H7 (cell line): ENCODE results near the gene ANKHD1. TPM values are rescaled to one million over a fixed set of nuclear protein-coding genes. Genes with fewer than 3 reads are reported as not detected.

Experiments used
- DNase-seq: peaks from one replicate; pipeline ENCODE4 v3.0.0; 2012
- H3K27me3 ChIP-seq: 2 replicates; pipeline ENCODE4 v1.6.0; 2011; ENCODE audit warnings: mild to moderate bottlenecking, low read length; ENCODE audit not compliant: control insufficient read depth, insufficient read depth
- H3K36me3 ChIP-seq: replicated peaks from 2 replicates; pipeline ENCODE4 v1.5.1; 2011; ENCODE audit warnings: low read length; ENCODE audit not compliant: control insufficient read depth, insufficient read depth
- H3K4me3 ChIP-seq: 2 replicates; pipeline ENCODE4 v1.5.1; 2011; ENCODE audit warnings: low read depth, mild to moderate bottlenecking, control low read depth, low read length, moderate library complexity; ENCODE audit not compliant: insufficient read depth
- total RNA-seq: library from RNA; depleted of rRNA; stranded (reverse); fragments of >200 nt; shearing (Covaris generic); gene quantifications from 2 replicates; pipeline ENCODE4 v1.2.3, GENCODE V29; 2014; rRNA removed

The ANKHD1 gene
- total RNA-seq: 49.2 and 58.0 TPM in 2 replicates

DNA sequence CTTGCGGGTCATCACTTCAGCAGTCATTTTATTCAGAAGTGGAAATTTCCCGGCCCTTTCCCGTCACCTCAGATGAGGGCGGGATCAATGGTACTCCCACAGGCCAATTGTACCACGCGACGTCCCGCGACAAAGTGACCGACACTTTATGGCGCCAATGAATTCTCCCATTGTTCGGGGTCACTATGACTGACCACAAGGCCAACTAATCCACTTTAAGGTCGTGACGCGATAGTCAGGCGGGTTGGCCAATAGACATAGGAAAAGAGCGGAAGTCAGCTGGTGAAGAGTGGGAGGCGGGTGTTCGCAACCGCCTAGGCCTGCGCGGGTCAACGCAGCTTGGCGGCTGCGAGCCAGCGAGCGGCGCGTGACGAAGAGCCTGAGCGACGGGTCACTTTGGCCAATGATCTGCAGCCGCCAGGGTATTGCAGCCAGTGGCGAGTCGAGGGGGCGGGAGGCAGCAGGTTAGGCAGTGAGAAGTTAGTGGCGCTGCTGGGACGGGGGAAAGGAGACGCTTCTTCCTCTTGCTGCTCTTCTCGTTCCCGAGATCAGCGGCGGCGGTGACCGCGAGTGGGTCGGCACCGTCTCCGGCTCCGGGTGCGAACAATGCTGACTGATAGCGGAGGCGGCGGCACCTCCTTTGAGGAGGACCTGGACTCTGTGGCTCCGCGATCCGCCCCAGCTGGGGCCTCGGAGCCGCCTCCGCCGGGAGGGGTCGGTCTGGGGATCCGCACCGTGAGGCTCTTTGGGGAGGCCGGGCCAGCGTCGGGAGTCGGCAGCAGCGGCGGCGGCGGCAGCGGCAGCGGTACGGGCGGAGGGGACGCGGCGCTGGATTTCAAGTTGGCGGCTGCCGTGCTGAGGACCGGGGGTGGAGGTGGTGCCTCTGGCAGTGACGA, at the start of gene ANKHD1:
Gene ANKHD1 (plus strand): TSS at position 472 of the 896 bp plus-strand sequence. CDS start 135 bp downstream, at position 607.
- no peaks in the 10 kb centered on the region for H3K36me3 ChIP-seq
- no peaks in the 10 kb centered on the region for H3K27me3 ChIP-seq
- H3K4me3 ChIP-seq: peak within 1 kb of the TSS; percentile 90
- peak; percentile 93 for DNase-seq

DNA sequence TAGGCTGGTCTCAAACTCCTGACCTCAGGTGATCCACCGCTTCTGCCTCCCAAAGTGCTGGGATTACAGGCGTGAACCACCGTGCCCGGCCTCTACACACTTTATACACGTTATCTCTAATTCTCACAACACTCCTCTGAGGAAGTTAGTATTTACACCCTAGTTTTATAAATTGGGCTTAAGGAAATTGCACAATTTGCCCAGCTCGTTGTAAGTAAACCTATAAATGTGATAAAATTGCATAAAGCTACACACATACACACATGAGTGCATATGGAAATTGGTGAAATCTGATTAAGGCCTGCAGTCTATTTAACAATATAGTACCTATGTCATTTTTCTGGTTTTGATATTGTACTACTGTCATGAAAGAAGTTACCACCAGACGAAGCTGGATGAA, 46.1 kb upstream of the ANKHD1 start:
- no peak for DNase-seq
- Histone ChIP-seq H3K4me3 (no peak overlapping the region), H3K36me3 (no peaks in the 10 kb centered on the region)

GRCh38 chr5:140356853-140357725, 44.5 kb upstream of the ANKHD1 start:
- Histone ChIP-seq H3K4me3 (no peak overlapping the region), H3K36me3 (no peaks in the 10 kb centered on the region)

More for the DNA sequence above, 46.1 kb upstream of the ANKHD1 start:
- H3K27me3 ChIP-seq: no peaks in the 10 kb centered on the region

DNA sequence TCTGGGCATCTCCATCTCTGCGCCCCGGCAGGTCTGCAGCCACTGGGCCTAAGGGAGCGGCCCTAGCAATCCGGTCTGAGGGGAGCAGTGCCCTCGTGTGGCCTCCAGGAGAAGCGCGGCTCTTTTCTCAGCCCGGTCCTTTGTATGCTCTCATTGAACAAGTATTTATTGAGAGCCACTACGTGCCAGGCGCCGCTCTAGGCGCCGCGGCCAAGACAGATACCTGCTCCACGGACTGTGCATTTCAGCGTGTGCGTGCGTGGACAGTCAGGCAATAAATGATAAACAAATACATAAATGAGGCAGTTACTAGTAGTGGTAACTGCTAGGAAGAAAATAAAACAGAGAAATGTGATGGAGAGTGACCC, 43.9 kb upstream of the ANKHD1 start:
- Histone ChIP-seq H3K27me3 (no peaks in the 10 kb centered on the region), H3K4me3 (no peak overlapping the region), H3K36me3 (no peaks in the 10 kb centered on the region)
- DNase-seq: peak; percentile 94

More at GRCh38 chr5:140356853-140357725, 44.5 kb upstream of the ANKHD1 start:
- H3K27me3 ChIP-seq: no peaks in the 10 kb centered on the region
- DNase-seq: no peak

DNA sequence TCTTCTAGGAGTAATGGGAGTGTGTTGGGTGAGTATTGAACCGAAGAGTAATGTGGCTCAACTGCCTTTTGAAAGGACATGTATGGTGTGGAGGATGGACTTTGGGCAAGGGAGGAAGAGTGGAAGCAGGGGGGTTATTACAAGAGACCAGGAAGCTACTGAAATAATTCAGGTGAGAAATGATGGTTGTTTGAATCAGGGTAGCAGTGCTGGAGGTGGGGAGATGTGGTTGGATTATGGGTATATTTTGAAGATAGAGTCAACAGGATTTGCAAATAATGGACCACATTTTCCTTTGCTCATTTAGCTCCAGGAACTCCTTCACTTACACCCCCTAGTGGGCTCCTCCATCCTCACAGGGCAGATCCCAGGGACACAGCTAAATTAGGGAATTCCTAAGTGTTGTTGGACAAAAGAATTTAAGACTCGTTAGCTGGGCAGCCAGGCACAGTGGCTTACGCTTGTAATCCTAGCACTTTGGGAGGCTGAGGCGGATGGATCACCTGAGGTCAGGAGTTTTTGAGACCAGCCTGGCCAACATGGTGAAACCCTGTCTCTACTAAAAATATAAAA, 42.8 kb upstream of the ANKHD1 start:
- Histone ChIP-seq H3K36me3 (no peaks in the 10 kb centered on the region), H3K4me3 (no peak overlapping the region), H3K27me3 (no peaks in the 10 kb centered on the region; the same call in 1 of the 2 replicates)
- DNase-seq: peak; percentile 79

GRCh38 chr5:140360101-140360500, 41.5 kb upstream of the ANKHD1 start, which contains the start of gene SLC4A9:
Gene SLC4A9 (plus strand): TSS chr5:140360194. CDS start chr5:140360237, 43 bp downstream.
- Histone ChIP-seq H3K36me3 (no peaks in the 10 kb centered on the region), H3K4me3 (no peak within 1 kb of the TSS), H3K27me3 (peaks cover 2% of the 10 kb centered on the region; the same call in 1 of the 2 replicates)
- DNase-seq: no peak

GRCh38 chr5:140360681-140361479, 40.8 kb upstream of the ANKHD1 start:
- no peaks in the 10 kb centered on the region for H3K36me3 ChIP-seq
- DNase-seq: peak; percentile 23
- no peak overlapping the region for H3K4me3 ChIP-seq
- peaks cover 2% of the 10 kb centered on the region; the same call in 1 of the 2 replicates for H3K27me3 ChIP-seq

DNA sequence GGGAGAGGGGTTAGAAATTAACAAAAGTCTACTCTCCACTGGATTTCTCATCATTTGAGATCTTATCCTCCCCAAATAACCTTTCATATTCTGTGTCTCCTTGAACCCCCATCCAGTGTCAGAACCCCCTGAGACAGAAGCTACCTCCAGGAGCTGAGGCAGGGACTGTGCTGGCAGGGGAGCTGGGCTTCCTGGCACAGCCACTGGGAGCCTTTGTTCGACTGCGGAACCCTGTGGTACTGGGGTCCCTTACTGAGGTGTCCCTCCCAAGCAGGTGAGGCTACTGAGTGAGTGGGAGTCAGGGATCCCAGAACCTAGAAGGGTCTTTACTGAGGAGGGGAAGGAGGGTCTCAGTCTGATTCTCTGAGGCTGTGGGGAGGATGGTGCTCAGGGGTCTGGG, 39.7 kb upstream of the ANKHD1 start:
- no peak overlapping the region for H3K4me3 ChIP-seq
- H3K27me3 ChIP-seq: peaks cover 2% of the 10 kb centered on the region; the same call in 1 of the 2 replicates
- H3K36me3 ChIP-seq: no peaks in the 10 kb centered on the region
- no peak for DNase-seq

DNA sequence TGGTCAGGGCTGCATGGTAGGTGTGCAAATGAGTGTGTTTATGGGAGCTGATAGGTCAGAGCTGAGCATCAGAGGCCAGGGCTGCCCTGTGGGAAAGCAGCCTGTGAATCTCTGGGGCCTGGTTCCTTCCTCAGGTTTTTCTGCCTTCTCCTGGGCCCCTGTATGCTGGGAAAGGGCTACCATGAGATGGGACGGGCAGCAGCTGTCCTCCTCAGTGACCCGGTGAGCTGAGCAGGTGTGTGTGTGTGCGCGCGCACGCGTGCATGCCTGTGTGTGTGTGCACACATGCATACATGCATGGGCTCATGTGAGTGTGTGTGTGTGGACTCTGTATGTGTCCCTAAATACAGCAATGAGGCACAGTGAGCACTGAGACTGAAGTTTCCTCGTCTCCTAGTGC, 39.3 kb upstream of the ANKHD1 start:
- Histone ChIP-seq H3K27me3 (peaks cover 2% of the 10 kb centered on the region; the same call in 1 of the 2 replicates), H3K4me3 (no peak overlapping the region), H3K36me3 (no peaks in the 10 kb centered on the region)
- DNase-seq: no peak

- peak; percentile 96 for DNase-seq
- peak overlapping the region; percentile 48 for H3K4me3 ChIP-seq
- H3K36me3 ChIP-seq: no peaks in the 10 kb centered on the region
Measured at GRCh38 chr5:140362875-140363630, 38.6 kb upstream of the ANKHD1 start.

GRCh38 chr5:140363631-140364471, 37.8 kb upstream of the ANKHD1 start:
- no peaks in the 10 kb centered on the region for H3K36me3 ChIP-seq
- H3K4me3 ChIP-seq: peak overlapping the region; percentile 48
- no peak for DNase-seq
- peaks cover 2% of the 10 kb centered on the region; the same call in 1 of the 2 replicates for H3K27me3 ChIP-seq

More at GRCh38 chr5:140362875-140363630, 38.6 kb upstream of the ANKHD1 start:
- H3K27me3 ChIP-seq: peaks cover 2% of the 10 kb centered on the region; the same call in 1 of the 2 replicates

DNA sequence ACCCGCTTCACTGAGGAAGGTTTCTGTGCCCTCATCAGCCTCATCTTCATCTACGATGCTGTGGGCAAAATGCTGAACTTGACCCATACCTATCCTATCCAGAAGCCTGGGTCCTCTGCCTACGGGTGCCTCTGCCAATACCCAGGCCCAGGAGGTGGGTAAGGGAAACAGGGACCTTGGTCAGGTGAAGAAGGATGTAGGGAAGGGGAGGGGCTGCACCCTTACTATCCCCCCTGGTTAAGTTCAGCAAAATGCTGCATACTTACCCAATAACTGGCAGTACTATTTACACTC, 37.2 kb upstream of the ANKHD1 start:
- H3K36me3 ChIP-seq: no peaks in the 10 kb centered on the region
- DNase-seq: no peak
- H3K27me3 ChIP-seq: peaks cover 2% of the 10 kb centered on the region; the same call in 1 of the 2 replicates
- H3K4me3 ChIP-seq: no peak overlapping the region
